Spinal cord (tissue), 10 donors: ENCODE measurements around the gene PPP2R5E. TPM values are rescaled to one million over a fixed set of nuclear protein-coding genes. Genes with fewer than 3 reads are reported as not detected.

Experiments used
- DNase-seq, 6 donors: peaks; one replicate each; pipeline versions ENCODE4 v3.0.0 to v3.0.0-alpha.2; 2013 to 2015; ENCODE audit warnings: low spot score in 6 of 6, low read depth in 4 of 6
- H3K27ac ChIP-seq: one replicate; pipeline ENCODE4 v1.5.1; 2013; ENCODE audit warnings: low read depth, low read length, control low read depth
- H3K27me3 ChIP-seq: one replicate; pipeline ENCODE4 v1.6.1; 2013; ENCODE audit warnings: low read length; ENCODE audit not compliant: control insufficient read depth, insufficient read depth
- H3K36me3 ChIP-seq: one replicate; pipeline ENCODE4 v1.6.1; 2013; ENCODE audit warnings: low read length; ENCODE audit not compliant: control insufficient read depth, insufficient read depth
- H3K4me1 ChIP-seq: one replicate; pipeline ENCODE4 v1.6.1; 2013; ENCODE audit warnings: low read length; ENCODE audit not compliant: control insufficient read depth, insufficient read depth
- H3K4me3 ChIP-seq: one replicate; pipeline ENCODE4 v1.5.1; 2013; ENCODE audit warnings: low read depth, low read length, control low read depth
- H3K9me3 ChIP-seq: one replicate; pipeline ENCODE4 v1.6.1; 2013; ENCODE audit warnings: low read length; ENCODE audit not compliant: control insufficient read depth, insufficient read depth
- WGBS: methylation state at CpG from one replicate; pipeline ENCODE4 v1.1.5; 2013; ENCODE audit warnings: missing lambda C conversion rate; ENCODE audit not compliant: insufficient coverage; 5-methylcytosine and 5-hydroxymethylcytosine counted together
- polyA plus RNA-seq, 2 donors: library from polyadenylated mRNA; unstranded; fragments of 120-200 nt; gene quantifications; one replicate each; pipeline ENCODE4 v1.2.1, GENCODE V29; 2013; ENCODE audit not compliant: insufficient read length in 2 of 2
- total RNA-seq, 2 donors: library from RNA; depleted of rRNA in 1 of 2; stranded (reverse); fragments of 120-200 nt in 1 of 2; fragments of >200 nt in 1 of 2; gene quantifications; one replicate each; pipeline versions ENCODE4 v1.2.3 to v1.2.4, GENCODE V29; 2013 to 2014
- donor health status: healthy.

The PPP2R5E gene
- total and polyA plus RNA-seq, 4 donors: 22.0 to 47.5 (median 37.6) TPM

DNA sequence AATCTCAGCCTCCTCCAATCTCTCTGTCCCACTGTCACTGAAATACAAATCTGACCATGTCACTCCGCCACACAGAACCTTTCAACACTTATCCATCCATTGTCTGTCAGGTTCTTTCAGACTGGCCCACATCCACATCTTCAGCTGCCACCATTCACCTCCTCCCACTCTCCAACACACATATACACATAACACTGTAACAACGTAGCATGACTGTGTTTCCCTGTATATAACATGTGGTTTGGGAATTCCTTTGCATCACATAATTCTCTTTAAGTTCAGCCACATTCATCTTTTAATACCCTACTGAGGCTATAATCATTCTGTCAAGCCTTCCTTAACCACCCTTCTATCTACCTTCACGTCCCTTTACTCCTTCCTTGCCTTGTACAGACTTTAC, 99.2 kb downstream of the PPP2R5E start:
- no peaks in the 10 kb centered on the region for H3K4me1 ChIP-seq
- H3K36me3 ChIP-seq: no peaks in the 10 kb centered on the region
- no peaks in the 10 kb centered on the region for H3K9me3 ChIP-seq
- no peak overlapping the region for H3K4me3 ChIP-seq
- H3K27me3 ChIP-seq: no peaks in the 10 kb centered on the region
- no peak overlapping the region for H3K27ac ChIP-seq
- no peak for DNase-seq
- 100% methylated on average over 1 of the region's 3 CpGs for WGBS

DNA sequence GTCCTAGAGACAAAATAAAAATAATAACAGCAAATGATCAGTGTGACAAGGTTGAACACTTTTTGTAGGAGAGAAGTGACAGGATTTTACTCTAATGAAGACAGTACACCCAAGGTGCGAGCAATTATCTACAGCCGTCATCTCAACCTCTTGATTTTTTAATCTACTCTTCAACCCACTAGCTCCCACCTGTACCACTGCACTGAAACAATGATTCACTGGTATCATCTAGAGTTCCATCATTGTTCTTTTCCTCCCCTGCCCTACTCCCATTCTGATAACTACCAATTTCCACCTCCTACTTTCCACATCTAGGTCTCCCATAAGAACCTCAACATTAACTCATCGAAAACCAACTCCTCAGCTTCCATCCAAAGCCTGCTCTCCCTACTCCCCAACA, 99.8 kb downstream of the PPP2R5E start:
- Histone ChIP-seq H3K27ac (no peak overlapping the region), H3K9me3 (no peaks in the 10 kb centered on the region), H3K4me1 (no peaks in the 10 kb centered on the region), H3K4me3 (no peak overlapping the region), H3K36me3 (no peaks in the 10 kb centered on the region), H3K27me3 (no peaks in the 10 kb centered on the region)
- 89% methylated on average over 3 of the region's 3 CpGs for WGBS
- no peak for DNase-seq

DNA sequence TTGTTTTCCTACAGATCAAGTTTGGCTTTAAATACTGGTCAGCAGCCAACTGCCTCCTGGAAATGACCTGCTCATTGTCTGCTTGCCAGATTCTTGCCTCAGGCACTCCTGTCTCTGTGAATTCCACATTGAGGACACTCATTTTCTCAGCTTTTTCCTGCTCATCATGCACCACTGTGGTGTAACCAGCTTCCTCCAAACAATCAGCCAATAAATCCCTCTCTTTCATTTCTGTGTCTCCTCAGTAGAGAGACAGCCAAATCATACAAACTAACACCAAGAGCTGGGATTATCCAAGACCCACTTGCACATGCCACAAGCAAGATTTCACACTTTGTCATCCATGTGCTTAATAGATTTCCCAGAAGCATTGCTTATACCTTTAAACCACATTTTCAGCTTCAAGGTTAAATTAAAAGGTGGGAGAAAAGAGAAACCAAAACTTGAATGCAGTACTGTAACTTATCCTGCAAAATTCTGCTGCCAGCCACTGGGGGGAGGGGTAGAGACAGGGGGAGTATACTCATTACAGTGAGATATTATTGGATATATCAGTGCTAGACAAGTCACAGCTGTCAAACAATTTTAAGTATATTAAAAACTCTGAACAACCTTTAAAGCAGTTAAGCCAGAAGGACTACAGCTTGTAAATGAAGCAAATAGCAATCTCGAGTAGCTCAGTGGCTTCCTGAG, 105.0 kb downstream of the PPP2R5E start:
- H3K27ac ChIP-seq: peak overlapping the region; percentile 36
- H3K36me3 ChIP-seq: no peaks in the 10 kb centered on the region
- peak in 2 of 6 donors; percentile 46 to 79 for DNase-seq
- no CpG with 5 or more reads among the region's 1 CpG for WGBS
- H3K4me1 ChIP-seq: peaks cover 4% of the 10 kb centered on the region
- H3K4me3 ChIP-seq: no peak overlapping the region
- H3K9me3 ChIP-seq: no peaks in the 10 kb centered on the region
- no peaks in the 10 kb centered on the region for H3K27me3 ChIP-seq

DNA sequence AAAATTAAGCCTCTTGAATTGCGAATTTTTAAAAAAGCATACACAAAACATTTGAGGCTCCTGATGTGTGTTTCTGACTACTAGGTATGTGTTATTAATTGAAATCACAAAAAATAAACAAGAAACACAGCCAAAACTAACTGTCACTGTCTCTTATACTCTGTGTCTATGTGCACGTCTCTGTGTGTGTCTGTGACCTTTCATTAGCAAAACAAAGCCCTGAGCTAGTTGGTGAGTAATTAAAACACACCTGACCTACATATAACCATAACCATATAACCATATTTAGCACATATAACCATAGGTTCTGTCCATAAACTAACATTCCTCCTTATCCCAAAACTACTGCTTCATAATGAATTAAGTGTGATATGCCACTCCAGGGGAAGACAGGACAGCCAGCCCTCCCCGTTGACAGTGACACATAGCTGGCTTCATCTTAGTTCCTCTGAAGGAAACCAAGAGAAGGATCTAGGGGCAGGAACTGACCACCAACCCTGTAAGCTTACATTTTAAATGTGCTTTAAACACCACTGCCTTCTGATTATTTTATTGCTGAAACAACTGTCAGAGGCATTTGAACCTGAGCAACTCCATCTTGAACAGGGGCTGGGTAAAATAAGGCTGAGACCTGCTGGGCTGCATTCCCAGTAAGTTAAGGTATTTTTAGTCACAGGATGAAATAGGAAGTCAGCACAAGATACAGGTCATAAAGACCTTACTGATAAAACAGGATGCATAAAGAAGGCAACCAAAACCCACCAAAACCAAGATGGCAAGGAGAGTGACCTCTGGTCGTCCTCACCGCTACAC, 106.7 kb downstream of the PPP2R5E start:
- no peak for DNase-seq
- Histone ChIP-seq H3K4me3 (no peak overlapping the region), H3K27me3 (no peaks in the 10 kb centered on the region), H3K36me3 (no peaks in the 10 kb centered on the region), H3K27ac (no peak overlapping the region), H3K9me3 (no peaks in the 10 kb centered on the region), H3K4me1 (peaks cover 4% of the 10 kb centered on the region)
- 83% methylated on average over 1 of the region's 5 CpGs for WGBS

DNA sequence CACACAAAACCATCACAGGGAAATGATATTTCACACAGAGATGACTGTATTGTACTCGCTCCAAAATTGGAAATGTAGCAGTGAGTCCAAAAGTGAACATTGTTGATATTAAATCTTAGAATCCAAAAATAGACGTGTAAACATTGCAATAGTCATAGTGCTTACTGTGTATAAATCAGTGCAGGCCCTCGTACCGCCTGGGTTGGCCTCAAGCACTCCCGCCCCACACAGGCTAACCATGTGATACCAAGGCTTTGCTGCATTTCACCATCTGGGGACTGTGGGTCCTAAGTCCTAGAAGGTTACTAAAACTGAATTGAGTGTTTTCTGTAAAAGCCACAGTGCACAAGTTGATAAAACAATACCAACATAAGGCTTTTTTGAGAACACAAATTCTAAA, 107.3 kb downstream of the PPP2R5E start:
- no peak overlapping the region for H3K27ac ChIP-seq
- DNase-seq: peak in 2 of 6 donors; percentile 7 to 27
- no peaks in the 10 kb centered on the region for H3K9me3 ChIP-seq
- 66% methylated on average over 3 of the region's 5 CpGs for WGBS
- H3K4me1 ChIP-seq: peaks cover 6% of the 10 kb centered on the region
- H3K4me3 ChIP-seq: no peak overlapping the region
- no peaks in the 10 kb centered on the region for H3K36me3 ChIP-seq
- H3K27me3 ChIP-seq: no peaks in the 10 kb centered on the region

DNA sequence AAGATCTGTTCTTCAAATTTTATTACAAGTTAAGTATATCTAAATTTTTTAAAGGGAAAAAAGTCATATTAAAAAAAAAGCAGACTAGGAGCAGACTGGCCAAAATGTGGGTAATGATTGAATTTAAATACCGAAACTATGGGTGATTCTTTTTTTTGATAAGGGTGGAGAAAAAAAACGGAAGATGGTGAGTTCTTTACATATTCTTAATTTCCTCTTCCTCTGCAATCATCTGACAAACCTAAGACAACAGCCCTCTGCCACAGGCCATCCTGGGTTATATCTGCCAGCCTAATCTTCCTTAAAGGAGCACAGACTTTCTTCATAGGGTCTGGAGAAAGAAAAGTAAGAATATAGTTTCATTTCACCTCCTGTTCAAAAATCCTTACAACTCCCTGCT, 108.0 kb downstream of the PPP2R5E start:
- Histone ChIP-seq H3K4me3 (no peak overlapping the region), H3K27ac (no peak overlapping the region), H3K27me3 (no peaks in the 10 kb centered on the region), H3K4me1 (peaks cover 6% of the 10 kb centered on the region), H3K36me3 (no peaks in the 10 kb centered on the region), H3K9me3 (no peaks in the 10 kb centered on the region)
- WGBS: no CpG with 5 or more reads among the region's 2 CpGs
- no peak for DNase-seq

DNA sequence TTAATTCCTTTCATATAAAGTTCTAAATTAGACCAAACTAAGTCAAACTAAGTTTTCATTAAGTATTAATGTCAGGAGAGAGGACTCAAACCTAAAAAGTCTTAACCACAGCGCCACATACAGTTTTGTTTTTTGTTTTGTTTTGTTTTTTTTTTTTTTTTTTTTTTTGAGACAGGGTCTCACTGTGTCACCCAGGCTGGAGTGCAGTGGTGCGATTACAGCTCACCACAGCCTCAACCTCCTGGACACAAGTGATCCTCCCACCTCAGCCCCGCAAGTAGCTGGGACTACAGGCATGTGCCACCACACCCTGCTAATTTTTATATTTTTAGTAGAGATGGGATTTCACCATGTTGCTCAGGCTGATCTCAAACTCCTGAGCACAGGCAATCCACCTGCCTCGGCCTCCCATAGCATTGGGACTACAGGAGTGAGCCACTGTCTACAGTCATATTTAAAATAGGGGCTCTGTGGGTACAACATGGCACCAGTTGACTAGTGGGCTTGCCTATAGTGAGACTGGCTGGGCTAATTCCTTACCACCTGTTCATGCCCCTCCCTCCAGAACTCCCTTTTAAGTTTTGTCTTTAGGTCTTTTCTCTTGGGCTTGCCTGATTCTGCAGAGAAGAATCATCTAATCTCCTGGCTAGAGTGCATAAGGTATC, 110.2 kb downstream of the PPP2R5E start:
- H3K4me3 ChIP-seq: no peak overlapping the region
- no peaks in the 10 kb centered on the region for H3K36me3 ChIP-seq
- H3K9me3 ChIP-seq: no peaks in the 10 kb centered on the region
- WGBS: no CpG with 5 or more reads among the region's 4 CpGs
- DNase-seq: no peak
- no peaks in the 10 kb centered on the region for H3K27me3 ChIP-seq
- no peak overlapping the region for H3K27ac ChIP-seq
- peaks cover 6% of the 10 kb centered on the region for H3K4me1 ChIP-seq

DNA sequence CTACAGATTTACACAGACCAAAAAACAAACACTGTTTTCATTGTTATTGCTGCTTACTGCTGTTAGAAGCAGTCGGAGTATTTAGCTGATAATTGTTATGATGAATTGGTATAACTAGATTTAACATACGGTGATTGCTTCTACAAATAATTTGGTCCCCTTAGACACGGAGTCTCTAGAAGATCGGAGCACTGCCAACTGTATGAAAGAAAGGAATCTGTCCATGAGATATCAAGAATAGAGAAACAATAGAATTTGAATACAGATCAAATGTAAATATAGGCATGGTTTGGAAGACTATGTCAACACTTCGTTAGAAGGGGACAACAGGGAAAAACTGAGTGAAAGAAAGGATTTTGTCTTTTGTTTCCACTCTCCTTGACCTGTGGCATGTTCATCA, 110.9 kb downstream of the PPP2R5E start:
- peak in 1 of 6 donors; percentile 21 for DNase-seq

DNA sequence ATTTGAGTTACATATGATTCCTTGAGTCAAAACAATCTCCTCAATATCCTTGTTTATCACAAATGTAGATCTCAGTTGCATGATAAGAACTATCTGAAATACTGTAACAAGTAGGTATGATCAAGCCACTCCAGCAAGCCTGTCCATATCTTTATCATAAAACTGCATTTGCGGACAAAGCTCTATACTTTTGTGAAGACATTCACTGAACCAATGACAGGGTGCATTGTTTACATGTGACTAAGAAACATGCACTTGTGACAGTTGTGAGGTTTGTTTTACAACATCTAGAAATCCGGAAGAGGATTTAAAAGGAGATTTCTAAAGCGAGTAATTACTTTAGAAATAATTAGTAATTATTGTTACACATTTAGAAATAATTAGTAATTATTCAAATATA, 111.7 kb downstream of the PPP2R5E start:
- Histone ChIP-seq H3K4me1 (peaks cover 2% of the 10 kb centered on the region), H3K4me3 (no peak overlapping the region), H3K27me3 (no peaks in the 10 kb centered on the region), H3K9me3 (no peaks in the 10 kb centered on the region), H3K36me3 (no peaks in the 10 kb centered on the region), H3K27ac (no peak overlapping the region)
- WGBS: no CpG with 5 or more reads among the region's 3 CpGs
- no peak for DNase-seq

More for the DNA sequence above, 110.9 kb downstream of the PPP2R5E start:
- 69% methylated on average over 2 of the region's 5 CpGs for WGBS
- Histone ChIP-seq H3K4me3 (no peak overlapping the region), H3K9me3 (no peaks in the 10 kb centered on the region), H3K36me3 (no peaks in the 10 kb centered on the region), H3K4me1 (peaks cover 2% of the 10 kb centered on the region), H3K27me3 (no peaks in the 10 kb centered on the region), H3K27ac (no peak overlapping the region)
